ENCODE results near the gene AMFR. TPM values are rescaled to one million over a fixed set of nuclear protein-coding genes. Genes with fewer than 3 reads are reported as not detected.

Gene AMFR
- total and polyA plus RNA-seq, 2 of the 13 experiments (the other 11 are each of a cell fraction or from before 2014, with no cell fraction given) = 52.9 to 108 TPM

GRCh38 chr16:56354016-56354415, 71.3 kb downstream of the AMFR start:
- Histone ChIP-seq H3K79me2 (ENCODE audit: insufficient read depth, low read length) (no peaks in the 10 kb centered on the region), H3K27ac (ENCODE audit: extremely low read length, insufficient read depth, low read length) (no peak overlapping the region), H2AFZ (ENCODE audit: low read length) (no peak overlapping the region), H3K9ac (ENCODE audit: insufficient read depth, low read depth, low read length) (no peak overlapping the region), H3K36me3 (replicated peaks in 1 of 2; ENCODE audit: control insufficient read depth in 1 of 2, insufficient read depth in 2 of 2, low read length in 2 of 2) (no peaks in the 10 kb centered on the region), H3K9me3 (ENCODE audit: low read length) (no peaks in the 10 kb centered on the region), H4K20me1 (ENCODE audit: insufficient read depth, low read length) (no peaks in the 10 kb centered on the region), H3K4me2 (ENCODE audit: low read depth, low read length) (no peak overlapping the region), H3K27me3 (ENCODE audit: control insufficient read depth in 1 of 2, insufficient read depth in 2 of 2, low read length in 2 of 2) (peaks cover 5 to 26% of the 10 kb centered on the region in 2 experiments), H3K4me1 (ENCODE audit: insufficient read depth, low read length) (peaks cover 22% of the 10 kb centered on the region), H3K4me3 (replicated peaks in 1 of 3; ENCODE audit: insufficient read depth in 1 of 3, low read depth in 2 of 3, low read length in 3 of 3) (no peak overlapping the region)
- ATAC-seq = no peak
- CTCF ChIA-PET (ENCODE audit: low intra/inter-chr PET ratio, low total read pairs) = no interaction called here
- POLR2A ChIA-PET = no interaction called here
- no TSS peak for BruUV-seq (replicated peaks)
- intact Hi-C loops (cut with micrococcal nuclease; ENCODE audit: unreplicated experiment) (no loop called here), in situ Hi-C loops (cut with HindIII; ENCODE audit: extremely low pct_ligation_motif_present, low pct_unique_long_range_greater_than_20kb) (loop anchor here (10.0 kb wide), 1 partner anchor 59 kb away; no protein-coding TSS in a partner anchor)
- no peak for DNase-seq (ENCODE audit: low spot score)
- TF ChIP-seq ZNF160 (CRISPR knock-in tag; IDR thresholded peaks at IDR 0.05) (no peak), ZNF260 (CRISPR knock-in tag; IDR thresholded peaks at IDR 0.05; ENCODE audit: borderline replicate concordance, low read depth) (no peak), MTA3 (CRISPR knock-in tag; IDR thresholded peaks at IDR 0.05) (no peak), PATZ1 (CRISPR knock-in tag; IDR thresholded peaks at IDR 0.05) (no peak), MNT (IDR thresholded peaks at IDR 0.05) (no peak), MAZ (IDR thresholded peaks at IDR 0.05; ENCODE audit: borderline replicate concordance, low read depth, low read length) (no peak), MAZ (CRISPR knock-in tag; IDR thresholded peaks at IDR 0.05; ENCODE audit: low read depth) (no peak), POLR2A (IDR thresholded peaks at IDR 0.05; ENCODE audit: insufficient read depth in 1 of 2, low read depth in 2 of 2, low read length in 2 of 2) (no peak), TARDBP (CRISPR knock-in tag; IDR thresholded peaks at IDR 0.05) (no peak), SIX4 (CRISPR knock-in tag; IDR thresholded peaks at IDR 0.05) (no peak)
- TF ChIP-seq, protein P1, sequence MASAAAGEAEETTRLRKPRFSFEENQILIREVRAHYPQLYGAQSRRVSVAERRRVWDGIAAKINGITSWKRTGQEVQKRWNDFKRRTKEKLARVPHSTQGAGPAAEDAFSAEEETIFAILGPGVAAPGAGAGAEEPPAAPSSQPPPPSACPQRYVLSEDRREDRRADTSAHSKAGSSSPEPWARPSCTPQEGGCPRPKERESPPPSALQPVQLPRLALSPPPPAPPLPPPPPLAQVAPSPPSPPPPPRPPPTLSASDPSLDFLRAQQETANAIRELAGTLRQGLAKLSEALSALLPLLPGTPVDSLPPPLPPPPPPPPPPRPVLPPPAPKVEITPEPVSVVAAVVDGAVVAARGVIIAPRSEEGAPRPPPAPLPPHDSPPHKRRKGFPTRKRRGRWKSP (CRISPR knock-in tag; IDR thresholded peaks at IDR 0.05) = no peak
- TF ChIP-seq, protein P2, sequence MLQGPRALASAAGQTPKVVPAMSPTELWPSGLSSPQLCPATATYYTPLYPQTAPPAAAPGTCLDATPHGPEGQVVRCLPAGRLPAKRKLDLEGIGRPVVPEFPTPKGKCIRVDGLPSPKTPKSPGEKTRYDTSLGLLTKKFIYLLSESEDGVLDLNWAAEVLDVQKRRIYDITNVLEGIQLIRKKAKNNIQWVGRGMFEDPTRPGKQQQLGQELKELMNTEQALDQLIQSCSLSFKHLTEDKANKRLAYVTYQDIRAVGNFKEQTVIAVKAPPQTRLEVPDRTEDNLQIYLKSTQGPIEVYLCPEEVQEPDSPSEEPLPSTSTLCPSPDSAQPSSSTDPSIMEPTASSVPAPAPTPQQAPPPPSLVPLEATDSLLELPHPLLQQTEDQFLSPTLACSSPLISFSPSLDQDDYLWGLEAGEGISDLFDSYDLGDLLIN (CRISPR knock-in tag; IDR thresholded peaks at IDR 0.05; ENCODE audit: borderline replicate concordance) = no peak
- 48% methylated on average over 7 of the region's 7 CpGs for WGBS (ENCODE audit: low lambda C conversion rate)
- FAIRE-seq = no peak
